Measurements from ENCODE around the gene ZFHX3.

ZFHX3 gene

DNA sequence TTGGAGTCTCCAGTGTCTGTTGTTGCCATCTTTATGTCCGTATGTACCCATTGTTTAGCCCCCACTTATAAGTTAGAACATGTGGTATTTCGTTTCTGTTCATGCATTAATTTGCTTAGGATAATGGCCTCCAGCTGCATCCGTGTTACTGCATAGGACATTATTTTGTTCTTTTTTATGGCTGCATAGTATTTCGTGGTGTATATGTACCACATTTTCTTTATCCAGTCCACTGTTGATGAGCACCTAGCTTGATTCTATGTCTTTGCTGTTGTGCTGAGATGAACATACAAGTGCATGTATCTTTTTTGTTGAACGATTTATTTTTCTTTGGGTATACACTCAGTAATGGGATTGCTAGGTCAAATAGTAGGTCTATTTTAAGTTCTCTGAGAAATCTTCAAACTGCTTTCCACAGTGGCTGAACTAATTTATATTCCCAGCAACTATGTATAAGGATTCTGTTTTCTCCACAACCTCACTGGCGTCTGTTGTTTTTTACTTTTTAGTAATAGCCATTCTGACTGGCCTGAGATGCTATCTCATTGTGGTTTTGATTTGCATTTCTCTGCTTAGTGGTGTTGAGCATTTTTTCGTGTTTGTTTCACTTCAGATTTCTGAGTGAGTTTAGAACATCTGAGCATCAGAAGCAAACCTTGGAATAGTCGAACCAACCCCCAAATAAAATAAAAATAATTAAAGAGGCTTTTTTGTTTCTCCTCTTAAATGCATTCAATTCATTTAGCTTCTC, 304.7 kb downstream of the ZFHX3 start:
- no peak for DNase-seq (ENCODE audit: low read depth)

DNA sequence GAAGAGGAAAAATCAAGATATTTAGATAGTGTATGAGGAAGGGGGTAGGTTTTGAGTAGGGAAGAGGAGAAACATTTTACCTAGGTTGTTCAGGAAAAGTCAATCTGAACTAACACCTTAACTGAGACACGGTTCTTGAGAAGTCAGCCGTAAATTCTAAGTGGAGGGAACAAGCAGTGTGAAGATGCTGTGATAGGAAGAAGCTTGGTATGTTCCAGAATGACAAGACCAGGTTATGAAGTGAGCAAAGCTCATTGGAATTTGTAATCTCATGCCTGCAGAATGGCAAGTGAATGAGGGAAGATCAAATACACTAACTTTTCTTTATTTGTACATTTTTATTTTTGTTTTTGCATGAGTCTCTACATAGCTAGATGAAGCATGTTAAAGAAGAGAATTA, 307.6 kb downstream of the ZFHX3 start:
- DNase-seq (ENCODE audit: low read depth), result no peak

DNA sequence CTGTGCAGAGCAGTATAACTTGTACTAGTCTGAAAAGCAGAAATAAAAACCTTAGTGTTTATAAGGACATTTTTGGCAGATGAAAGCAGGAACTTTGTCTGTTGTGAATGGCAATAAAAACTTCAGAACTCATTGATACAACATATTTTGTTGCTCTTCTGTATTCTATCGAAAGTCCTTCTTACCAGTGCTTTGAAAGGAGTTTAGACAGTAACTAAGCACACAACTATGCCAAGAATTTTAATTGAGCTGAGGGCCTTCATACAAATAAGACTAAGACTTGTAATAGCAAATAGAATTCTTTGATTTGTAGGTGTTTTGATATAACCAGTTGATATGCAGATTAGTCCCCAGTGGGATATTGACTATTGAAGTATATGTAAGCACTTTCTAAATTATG, 308.4 kb downstream of the ZFHX3 start:
- DNase-seq (ENCODE audit: low read depth), result no peak

DNA sequence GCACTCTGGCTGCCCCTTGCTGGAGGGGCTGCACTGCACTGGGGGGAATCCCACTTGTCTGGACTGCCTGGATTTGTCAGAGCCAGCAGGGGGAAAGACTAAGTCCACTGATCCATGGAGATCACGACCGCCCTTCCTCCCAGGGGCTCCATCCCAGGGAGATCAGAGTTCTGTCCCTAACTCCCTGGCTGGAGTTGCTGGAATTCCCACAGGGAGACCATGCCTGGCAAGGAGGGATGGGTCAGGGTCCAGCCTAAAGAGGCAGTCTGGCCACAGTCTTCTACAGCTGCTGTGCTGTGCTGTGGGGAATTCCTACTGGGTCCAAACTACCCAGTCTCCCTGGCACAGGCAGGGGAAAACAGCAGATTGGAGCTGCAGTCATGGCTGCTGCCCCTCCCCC, 311.9 kb downstream of the ZFHX3 start:
- DNase-seq (ENCODE audit: low read depth), result no peak

Measured in HS-5 (cell line).